D721Med (cell line): ENCODE measurements around the gene WDR4.

Experiments
- DNase-seq: peaks from one replicate; pipeline ENCODE4 v3.0.0; 2011; ENCODE audit warnings: low spot score; ENCODE audit not compliant: insufficient read length
- FAIRE-seq: peaks from 2 replicates; lab custom pipeline; 2011; peaks lifted over from hg19 to GRCh38; lab: Jason Lieb, UNC
- CTCF ChIP-seq: IDR thresholded peaks from 2 replicates; pipeline ENCODE4 v1.5.1; 2012; ENCODE audit warnings: mild to moderate bottlenecking, control low read depth; ENCODE audit not compliant: insufficient read depth; ENCODE audit errors: missing control alignments

The WDR4 gene

DNA sequence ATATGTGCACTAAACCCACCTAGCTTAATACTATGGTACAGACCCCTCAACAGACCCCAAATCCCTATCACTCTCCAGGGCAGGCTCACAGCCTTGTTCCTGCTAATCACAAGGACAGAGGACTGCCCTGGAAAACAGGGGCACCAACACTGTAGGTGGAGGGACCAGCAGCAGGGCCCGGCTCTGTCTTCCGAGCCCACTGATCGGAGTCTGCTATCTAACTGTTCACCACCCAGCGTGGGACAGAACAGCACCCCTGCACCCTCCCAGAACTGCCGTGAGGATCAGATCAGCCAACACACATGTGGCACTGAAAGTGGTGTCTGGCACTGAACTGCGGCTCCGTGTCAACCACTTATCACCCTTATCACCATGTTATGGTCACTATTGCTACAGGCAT is 6.2 kb downstream of the WDR4 start:
- no peak for DNase-seq
- no peak for TF ChIP-seq CTCF
- no peak for FAIRE-seq

- TF ChIP-seq CTCF = no peak
- no peak for DNase-seq
- FAIRE-seq = no peak
Observed at GRCh38 chr21:42868196-42868595, 11.1 kb downstream of the WDR4 start.

DNA sequence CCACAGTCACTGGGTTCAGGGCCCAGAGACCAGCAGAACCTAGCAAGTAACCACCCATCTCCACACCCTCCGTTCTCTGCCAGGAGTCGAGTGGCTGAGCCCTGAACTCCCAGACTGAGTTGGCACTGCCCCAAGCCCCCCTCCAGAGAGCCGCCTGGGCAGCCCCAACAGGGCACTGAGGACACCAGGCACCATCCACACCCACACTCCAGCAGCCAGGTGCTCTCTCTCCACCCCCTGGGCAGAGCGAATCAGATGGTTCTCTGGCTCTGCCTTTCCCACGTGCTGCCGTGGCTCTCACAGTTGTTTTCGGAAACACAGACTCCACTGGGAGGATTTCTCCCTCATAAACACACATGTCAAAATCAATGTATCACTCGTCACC is 13.6 kb downstream of the WDR4 start:
- no peak for TF ChIP-seq CTCF
- DNase-seq = no peak
- FAIRE-seq = no peak

GRCh38 chr21:42864815-42865775 is 14.2 kb downstream of the WDR4 start:
- DNase-seq (no peak), FAIRE-seq (no peak)
- TF ChIP-seq CTCF = no peak

DNA sequence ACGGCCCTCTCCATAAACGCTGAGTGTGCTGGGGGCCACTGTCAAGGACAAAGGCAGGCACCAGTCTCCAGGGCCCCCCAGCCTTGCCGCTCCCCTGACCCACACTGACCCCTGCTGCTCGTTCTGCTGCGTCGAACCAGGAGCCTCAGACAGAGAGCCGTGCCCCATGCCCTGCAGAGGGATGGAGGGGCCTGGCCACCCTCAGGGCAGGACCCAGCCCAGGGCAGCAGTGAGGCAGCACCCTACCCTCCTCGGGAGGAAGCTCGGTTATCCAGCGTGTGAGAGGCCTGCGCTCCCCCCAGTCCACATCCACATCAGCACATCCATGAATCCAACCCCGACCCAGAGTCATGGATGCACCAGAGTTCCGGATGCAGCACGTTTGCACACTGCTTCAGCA is 15.1 kb downstream of the WDR4 start:
- no peak for TF ChIP-seq CTCF
- FAIRE-seq (no peak), DNase-seq (no peak)

DNA sequence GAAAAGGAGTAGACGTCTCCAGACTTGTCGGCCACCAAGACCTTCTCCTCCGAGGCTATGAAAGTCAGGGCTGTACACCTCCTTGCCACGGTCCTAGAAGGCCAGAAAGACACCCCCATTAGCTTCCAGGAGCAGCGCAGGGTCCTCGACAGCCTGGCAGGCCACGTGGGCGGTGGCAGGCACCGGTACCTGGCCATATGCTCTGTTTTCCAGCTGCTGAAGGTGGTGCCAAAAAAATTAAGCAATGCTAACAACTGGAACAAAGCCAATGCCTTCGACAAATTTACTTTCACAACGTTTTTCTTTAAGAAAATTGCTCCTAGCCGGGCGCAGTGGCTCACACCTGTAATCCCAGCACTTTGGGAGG is 15.9 kb downstream of the WDR4 start:
- FAIRE-seq (no peak), DNase-seq (no peak)
- TF ChIP-seq CTCF = no peak

DNA sequence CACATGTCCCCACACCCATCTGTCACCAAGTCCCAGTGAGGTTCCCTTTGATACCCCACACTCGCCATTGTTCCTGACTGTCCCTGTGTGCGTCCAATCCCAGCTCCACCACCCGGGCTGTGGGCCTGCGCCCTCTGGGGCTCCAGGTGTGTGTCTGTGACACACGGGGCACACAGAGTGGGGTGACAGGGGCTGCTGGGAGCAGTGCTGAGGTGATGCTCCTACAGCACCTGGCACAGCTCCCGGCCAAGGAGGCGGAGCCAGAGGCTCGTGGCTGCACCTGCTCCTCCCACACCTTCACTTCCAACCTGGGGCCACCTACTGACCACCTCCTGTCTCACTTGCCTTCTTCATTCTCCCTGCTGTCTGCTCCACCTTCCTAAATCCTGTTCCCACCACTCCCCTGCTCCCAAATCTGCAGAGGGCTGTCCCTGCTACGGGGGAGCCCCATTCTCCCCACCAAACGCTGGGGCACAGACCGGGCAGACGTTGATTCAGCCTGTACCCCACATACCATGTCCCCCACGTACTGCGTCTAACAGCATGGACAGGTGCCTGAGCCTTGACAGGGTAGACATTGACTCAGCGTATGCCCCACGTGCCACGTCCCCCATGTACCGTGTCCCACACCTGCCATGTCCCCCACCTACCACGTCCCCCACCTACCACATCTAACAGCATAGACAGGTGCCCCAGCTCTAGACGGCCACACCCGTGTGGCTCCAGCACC is 16.4 kb downstream of the WDR4 start:
- FAIRE-seq (no peak), DNase-seq (no peak)
- no peak for TF ChIP-seq CTCF
